NCI-H446 (cell line): ENCODE measurements around the gene CCPG1.

Source experiments
- DNase-seq, 2 experiments: peaks; one replicate each; lab custom pipeline; 2025; lab: John Stamatoyannopoulos, UW

CCPG1 gene

GRCh38 chr15:55381595-55381994 lies 26.6 kb downstream of the CCPG1 start:
- no peak for DNase-seq

DNA sequence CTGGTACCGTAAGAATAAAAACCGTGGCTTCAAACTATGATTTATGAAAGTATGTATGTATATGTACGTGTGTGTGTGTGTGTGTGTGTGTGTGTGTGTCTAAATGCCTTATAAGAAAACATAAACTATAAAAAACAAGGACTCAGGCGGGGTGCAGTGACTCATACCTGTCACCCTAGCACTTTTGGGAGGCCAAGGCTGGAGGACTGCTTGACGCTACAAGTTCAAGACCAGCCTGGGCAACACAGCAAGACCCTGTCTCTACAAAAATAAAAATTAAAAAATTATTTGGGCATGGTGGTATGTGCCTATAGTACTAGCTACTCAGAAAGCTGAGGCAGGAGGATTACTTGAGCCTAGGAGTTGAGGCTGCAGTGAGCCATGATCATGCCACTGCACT lies 29.1 kb downstream of the CCPG1 start:
- DNase-seq = no peak

DNA sequence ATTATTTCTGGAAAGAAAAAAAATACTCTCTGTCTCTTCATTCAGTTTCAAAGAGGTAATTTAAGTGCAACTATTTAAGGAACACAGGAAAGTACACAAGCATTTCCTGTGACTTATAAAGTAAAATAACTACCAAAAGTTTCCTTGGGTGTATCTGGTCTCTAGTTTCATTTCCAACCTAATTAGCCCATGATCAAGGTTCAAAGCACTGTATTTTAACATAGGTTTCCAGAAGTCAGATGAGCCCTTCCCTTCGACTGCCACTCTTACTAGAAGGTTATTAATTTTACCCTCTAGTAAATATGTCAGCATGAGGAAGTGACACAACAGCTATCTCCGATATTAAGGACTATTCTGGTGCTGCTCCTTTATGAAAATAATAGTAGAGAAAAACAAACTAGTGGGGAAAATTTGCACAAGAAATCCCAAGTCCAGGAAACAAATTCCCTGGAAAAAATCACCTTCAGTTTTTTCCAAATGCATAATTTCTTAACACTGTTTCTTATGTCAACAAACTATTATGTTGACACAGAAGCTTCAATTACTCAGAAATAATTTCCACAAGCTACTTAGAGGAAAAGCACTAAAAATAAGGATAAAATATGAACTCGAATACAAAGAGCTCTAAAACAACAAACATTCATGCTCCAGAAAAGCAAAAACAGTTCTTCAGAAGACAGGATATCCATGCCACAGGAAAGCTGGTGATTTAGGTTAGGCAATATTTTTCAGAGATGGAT lies 35.3 kb downstream of the CCPG1 start:
- DNase-seq = no peak

DNA sequence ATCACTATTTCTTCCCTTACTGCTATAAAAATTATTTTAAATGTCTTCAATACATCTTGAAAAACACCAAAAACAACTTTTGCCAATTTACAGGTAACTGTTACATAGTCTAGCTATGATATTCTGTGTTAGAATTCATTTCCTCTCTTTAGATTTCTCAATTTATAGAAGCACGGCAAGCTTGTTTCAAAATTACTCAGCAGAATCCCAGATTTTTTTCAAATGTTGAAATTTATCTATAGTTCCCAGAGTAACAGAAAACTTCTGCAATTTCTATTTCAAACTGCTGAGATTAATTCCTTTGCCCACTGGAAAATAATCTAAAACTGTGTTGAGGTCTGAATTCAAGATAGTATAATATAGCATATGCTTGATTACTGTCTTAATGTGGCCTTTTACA lies 41.2 kb downstream of the CCPG1 start:
- DNase-seq = no peak

- DNase-seq = no peak
These were observed 45.5 kb downstream of the CCPG1 start for GRCh38 chr15:55362641-55363040.

DNA sequence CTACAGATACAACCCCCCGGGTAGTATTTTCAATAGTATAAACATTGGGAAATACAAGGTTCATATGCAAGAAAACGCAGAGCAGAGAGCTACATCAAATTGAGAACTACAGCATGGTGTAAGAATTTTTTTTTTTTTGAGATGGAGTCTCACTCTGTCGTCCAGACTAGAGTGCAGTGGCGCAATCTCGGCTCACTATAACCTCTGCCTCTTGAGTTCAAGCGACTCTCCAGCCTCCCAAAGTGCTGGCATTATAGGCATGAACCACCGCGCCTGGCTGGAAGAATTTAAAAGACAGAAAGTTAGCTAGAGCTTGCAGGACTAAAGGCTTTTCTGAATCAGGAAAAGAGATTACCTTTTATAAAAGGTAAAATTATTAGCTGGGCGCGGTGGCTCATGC lies 47.1 kb downstream of the CCPG1 start:
- DNase-seq = no peak

DNA sequence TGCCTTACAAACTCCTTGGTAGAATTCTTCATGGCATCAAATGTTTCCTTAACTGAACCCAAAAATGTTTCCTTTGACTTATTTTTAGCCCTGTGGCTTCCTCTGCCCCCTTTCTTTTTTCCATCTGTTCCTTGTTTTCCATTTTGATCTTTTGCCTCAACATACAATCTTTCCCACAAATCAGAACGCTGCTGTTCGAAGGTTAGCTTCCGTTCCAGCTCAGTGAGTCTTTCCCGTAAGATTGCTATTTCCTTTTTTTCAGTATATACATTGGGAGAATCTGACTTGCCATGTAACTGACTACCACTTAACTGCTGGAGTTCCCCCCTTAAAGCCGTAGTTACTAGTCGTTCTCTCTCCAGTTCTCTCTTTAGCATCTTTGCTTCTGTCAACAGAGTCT lies 47.9 kb downstream of the CCPG1 start:
- no peak for DNase-seq

DNA sequence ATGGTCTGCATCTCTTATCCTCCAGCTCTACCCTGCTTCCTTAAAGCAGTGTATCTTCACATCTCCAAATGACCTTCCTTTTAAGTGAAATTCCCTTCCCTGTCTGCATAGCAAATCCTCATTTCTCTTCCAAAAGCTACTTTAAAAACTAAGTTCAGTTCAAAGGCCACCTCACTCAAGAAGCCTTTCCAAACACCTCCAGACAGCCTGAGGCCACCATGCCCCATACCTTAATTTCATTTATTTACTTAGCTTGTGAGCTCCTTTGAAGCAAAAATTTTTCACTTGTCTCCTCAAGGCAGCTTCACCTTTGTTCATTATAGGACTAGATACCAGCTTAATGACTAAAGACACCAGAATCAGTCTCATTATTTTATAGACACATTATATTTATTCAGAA lies 49.7 kb downstream of the CCPG1 start:
- no peak for DNase-seq

- DNase-seq = no peak
These were observed 50.4 kb downstream of the CCPG1 start for GRCh38 chr15:55357774-55358173.

DNA sequence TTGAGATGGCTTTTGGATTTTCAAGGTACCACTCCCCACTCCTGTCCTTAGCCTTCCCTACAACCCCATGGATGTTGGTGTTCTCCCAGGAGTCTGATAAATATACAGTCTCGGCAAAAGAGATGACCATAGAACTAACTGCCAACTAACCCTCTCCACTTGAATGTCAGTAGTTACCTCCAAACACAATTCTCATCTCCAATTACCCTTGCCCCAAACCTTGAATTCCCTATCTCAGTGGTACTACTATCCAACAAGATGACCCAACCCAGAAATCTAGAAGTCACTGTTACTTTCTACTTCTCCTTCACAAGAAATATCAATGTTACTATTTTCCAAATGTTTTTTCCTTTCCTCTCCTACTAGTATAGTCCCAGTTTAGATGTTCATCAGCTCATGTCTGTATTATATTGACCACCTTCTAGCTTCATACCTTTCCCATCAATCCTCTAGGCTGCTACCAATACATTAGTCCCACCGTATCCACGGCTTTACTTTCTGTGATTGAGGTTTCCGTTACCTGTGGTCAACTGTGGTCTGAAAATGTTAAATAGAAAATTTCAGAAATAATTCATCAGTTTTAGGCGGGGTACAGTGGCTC lies 51.1 kb downstream of the CCPG1 start:
- no peak for DNase-seq

GRCh38 chr15:55353025-55353424 lies 55.1 kb downstream of the CCPG1 start:
- no peak for DNase-seq

GRCh38 chr15:55349282-55349681 lies 58.9 kb downstream of the CCPG1 start:
- no peak for DNase-seq

- DNase-seq = no peak
These were observed 59.8 kb downstream of the CCPG1 start for GRCh38 chr15:55348281-55348778.

DNA sequence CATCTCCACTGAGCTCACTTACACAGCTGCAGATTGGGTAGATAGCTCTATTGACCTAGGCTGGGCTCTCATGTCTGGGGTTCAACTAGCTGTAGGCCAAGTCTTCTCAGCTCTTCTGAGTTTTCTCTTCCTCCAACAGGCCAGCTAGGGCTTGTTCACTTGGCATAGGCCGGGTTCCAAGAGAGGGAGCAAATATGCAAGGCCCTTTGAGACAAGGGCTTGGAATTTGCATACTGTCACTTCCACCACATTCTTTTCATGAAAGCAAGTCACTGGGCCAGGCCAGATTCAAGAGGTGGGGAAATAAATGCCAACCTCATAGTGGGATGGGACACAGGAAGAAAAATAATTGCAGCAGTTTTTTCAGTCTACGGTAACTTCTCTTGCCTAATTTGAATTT lies 64.0 kb downstream of the CCPG1 start:
- peak in 1 of 2 experiments; percentile 17 for DNase-seq

DNA sequence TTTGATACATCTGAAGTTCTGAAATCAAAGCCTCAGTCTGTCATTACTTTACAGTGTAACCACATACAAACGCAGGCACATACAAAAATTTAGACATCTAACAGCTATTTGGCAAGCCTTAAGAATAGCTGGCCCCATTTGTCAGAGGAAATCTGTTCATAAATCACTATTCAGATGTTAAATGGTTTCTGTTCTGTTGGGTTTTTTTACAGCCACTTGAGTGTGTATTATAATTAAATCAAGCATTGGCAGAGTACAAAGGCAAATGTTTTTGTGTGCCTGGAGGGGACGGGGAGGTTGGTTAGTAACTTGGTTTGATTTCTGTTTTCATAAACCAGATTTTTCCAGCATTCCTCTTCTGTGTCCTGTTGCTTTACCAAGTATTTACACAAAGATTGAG lies 65.0 kb downstream of the CCPG1 start:
- peak; percentile 31 to 71 for DNase-seq

- no peak for DNase-seq
These were observed 71.0 kb downstream of the CCPG1 start for GRCh38 chr15:55337160-55337559.

DNA sequence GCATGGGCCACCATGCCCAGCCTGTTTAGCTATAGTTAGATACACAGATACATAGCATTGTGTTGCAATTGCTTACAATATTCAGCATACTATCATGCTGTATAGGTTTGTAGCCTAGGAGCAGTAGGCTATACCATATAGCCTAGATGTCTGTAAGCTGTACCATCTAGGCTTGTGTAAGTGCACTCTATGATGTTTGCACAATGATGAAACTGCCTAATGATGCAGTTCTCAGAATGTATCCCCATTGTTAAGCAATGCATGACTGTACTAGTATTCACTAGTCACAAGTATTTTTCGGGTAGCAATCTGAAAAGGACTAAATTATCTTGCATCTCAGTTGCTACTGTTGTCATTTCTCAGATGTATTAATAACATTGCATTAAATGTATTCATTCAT lies 73.2 kb downstream of the CCPG1 start:
- DNase-seq = no peak

- no peak for DNase-seq
These were observed 73.8 kb downstream of the CCPG1 start for GRCh38 chr15:55334371-55334770.

- no peak for DNase-seq
These were observed 80.8 kb downstream of the CCPG1 start for GRCh38 chr15:55327387-55327786.

DNA sequence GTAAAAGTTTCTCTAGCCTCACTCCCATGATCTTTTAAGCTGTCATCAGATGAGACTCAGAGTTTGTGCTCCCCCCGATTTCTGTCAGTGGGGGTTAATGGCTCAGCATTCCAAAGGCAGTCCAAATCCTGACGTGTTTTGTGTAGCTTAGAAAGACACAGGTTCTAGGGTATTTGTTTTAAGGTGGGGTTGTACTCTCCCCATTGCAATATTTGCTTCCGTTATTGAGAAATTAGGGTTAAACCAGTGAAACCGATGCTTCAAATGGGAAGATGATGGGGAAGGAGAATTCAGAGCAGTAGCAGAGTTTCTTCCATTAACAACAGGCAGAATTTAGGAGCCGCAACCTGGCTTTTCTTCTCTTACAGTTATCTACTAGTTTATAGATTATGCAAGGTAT lies 85.7 kb downstream of the CCPG1 start:
- DNase-seq = no peak

GRCh38 chr15:55320963-55321362 lies 87.2 kb downstream of the CCPG1 start:
- no peak for DNase-seq

DNA sequence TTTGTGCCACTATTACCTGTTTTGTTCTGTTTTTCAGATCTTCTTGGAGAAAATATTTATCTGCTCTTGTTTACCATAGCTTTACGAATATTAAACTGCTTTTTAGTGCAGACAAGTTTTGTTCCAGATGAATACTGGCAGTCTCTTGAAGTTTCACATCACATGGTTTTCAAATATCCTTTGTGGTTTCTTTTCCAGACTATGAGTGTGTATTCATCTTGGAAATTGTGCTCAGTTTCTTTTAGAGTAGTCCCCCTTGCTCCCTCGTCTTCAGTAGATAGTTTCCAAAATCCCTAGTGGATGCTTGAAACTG lies 88.0 kb downstream of the CCPG1 start:
- DNase-seq = no peak

DNA sequence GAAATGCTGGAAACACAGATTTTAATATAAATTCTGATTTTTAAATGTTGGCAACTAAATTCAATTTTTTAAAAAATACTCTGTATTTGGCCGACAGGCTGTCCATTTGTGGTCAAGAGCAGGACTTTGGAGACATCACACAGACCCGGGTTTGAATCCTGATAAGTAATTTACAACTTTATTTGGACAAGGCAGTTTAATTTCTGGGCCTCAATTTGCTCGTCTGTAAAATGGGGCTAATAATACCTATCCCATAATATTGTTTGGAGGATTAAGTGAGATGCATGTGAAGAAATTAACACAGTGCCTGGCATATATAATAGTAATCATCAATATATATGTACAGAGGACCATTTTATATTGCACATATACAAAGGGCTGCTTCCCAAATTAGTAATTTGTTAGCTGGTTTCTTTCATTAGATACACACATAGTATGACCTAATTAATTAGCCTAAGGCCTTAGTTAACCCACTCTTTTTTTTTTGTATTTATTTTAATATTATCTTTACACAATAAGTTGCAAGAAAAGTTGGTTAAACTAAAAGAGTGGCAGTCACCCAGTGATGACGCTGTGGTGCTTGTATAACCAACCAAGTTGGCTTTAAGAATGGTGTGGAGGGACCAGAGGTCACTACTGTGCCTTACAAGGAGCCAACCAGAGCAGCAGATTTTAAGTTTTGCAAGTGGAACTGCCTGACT lies 88.5 kb downstream of the CCPG1 start:
- DNase-seq = no peak
